Measurements from ENCODE around the gene MYO18A. TPM values are rescaled to one million over a fixed set of nuclear protein-coding genes. Genes with fewer than 3 reads are reported as not detected.
"Not testable (repeated sequence)": the region's sequence is repeated elsewhere in the genome, so short reads cannot be mapped to it uniquely, and the experiment has no call there.

Gene MYO18A
- 21.8 and 63.3 TPM in 2 replicates for total RNA-seq (2014; rRNA removed; shearing (Covaris generic))

GRCh38 chr17:29180034-29180787 lies at the start of gene MYO18A:
Gene MYO18A (minus strand): TSS chr17:29180398. CDS start chr17:29166940, 13,458 bp downstream.
- DNase-seq (ENCODE audit: low read depth), result peak; percentile 70

DNA sequence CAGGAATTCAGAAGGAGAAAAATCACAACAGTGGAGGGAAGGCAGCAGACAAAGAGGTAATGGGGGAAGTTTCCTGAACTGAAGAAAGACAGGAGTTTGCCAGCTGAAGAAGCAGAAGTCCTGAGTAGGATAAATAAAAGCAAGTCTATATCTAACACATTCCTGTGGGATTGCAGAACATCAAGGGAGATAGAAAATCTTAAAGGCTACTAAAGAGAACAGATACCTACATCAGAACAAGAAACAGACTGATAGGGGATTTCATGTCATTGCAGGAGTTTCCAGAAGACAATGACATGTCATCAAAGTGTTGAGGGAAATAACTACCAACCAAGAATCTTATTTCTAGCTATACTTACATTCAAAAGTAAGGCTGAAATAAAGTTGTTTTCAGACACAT lies 45.2 kb upstream of the MYO18A start:
- no peak for DNase-seq (ENCODE audit: low read depth)

GRCh38 chr17:29221338-29221737 lies 41.1 kb upstream of the MYO18A start:
- DNase-seq (ENCODE audit: low read depth), result not testable (repeated sequence)

- DNase-seq (ENCODE audit: low read depth), result peak; percentile 80
These were observed 39.3 kb upstream of the MYO18A start for GRCh38 chr17:29219378-29220047.

DNA sequence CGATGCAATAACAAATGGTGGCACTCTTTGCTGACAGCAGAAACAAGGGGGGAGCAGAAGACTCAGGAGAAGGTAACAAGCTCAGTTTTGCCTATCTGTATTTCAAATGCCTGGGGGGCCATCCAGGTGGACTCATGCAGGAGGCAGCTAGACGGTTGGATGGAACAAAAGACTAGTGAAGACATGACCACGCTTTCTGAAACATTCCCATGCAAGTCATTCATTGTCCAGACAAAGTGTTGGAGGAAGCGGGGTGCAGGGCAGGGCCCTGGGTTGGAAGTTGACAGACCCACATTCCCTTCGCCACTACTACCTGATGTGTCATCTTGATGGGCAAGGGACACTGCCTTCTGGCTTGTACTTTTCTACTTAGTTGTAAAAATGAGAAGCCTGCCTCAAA lies 36.7 kb upstream of the MYO18A start:
- DNase-seq (ENCODE audit: low read depth), result peak; percentile 42

GRCh38 chr17:29216181-29216580 lies 36.0 kb upstream of the MYO18A start:
- DNase-seq (ENCODE audit: low read depth), result no peak

DNA sequence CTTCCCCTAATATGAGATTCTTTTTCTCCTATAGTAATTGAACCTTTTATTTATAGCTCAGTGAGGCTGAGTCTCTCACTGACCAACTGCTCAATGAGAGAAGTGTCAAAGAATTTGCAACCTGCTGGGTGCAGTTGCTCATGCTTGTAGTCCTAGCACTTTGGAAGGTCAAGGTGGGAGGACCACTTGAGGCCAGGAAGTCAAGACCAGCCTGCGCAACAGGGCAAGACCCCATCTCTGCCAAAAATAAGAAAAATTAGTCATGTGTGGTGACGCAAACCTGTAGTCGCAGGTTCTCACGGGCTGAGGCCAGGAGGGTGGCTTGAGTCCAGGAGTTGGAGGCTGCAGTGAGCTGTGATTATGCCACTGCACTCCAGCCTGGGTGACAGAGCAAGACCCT lies 35.5 kb upstream of the MYO18A start:
- DNase-seq (ENCODE audit: low read depth), result peak; percentile 72

DNA sequence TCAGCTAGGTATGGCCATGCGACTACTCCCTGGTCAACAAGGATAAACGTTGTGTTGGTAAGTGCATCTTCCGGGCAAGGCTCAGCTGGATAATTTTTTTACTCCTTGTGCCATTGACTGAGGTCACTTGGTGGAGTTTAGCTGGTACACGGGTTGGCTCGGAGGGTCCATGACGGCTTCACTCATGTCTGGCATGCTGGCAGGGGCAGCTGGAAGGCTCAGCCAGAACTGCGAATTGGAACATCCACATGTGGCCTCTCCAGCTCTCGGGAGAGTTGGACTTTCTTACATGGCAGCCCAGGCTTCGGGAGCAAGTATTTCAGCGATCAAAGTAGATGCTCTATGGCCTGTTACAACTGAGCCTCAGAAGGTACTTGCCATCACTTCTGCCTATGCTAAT lies 35.0 kb upstream of the MYO18A start:
- DNase-seq (ENCODE audit: low read depth), result no peak

- DNase-seq (ENCODE audit: low read depth), result no peak
These were observed 34.3 kb upstream of the MYO18A start for GRCh38 chr17:29214215-29215146.

GRCh38 chr17:29212681-29213121 lies 32.5 kb upstream of the MYO18A start:
- DNase-seq (ENCODE audit: low read depth), result peak; percentile 14

GRCh38 chr17:29212094-29212631 lies 32.0 kb upstream of the MYO18A start:
- DNase-seq (ENCODE audit: low read depth), result no peak

DNA sequence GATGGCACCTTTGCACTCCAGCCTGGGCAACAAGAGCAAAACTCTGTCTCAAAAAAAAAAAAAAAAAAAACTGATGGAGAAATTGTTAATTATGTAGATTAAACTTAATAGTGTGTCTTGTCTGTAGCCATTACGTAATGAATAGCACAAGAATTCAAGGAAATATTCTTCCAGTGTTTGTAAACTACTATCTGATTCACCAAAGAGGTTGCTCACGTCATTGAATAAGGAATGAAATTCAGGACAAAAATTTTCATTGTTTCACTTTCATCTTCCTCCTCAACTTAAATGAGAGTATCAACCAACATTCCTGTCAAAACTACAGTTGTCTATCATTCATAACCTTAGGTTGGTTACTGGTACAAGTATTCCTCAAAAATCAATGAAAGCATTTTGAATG lies 30.7 kb upstream of the MYO18A start:
- peak; percentile 54 for DNase-seq (ENCODE audit: low read depth)

GRCh38 chr17:29209073-29209472 lies 28.9 kb upstream of the MYO18A start:
- DNase-seq (ENCODE audit: low read depth), result no peak

DNA sequence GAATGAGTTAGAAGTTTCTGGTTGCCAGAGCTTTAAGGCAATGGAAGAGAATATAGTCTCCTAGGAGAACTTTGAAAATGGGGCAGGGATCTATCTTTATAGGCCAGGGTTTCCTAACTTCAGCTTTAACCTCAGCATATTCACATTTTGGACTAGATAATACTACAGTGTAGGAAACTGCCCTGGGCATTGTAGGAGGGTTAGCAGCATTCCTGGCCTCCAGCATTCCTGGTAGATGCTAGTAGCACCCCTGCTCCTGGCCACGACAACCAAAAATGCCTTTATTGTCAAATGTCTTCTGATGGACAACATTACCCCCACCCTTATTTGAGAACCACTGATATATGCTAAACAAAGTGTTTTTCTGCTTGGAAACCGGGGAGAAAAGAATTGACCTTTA lies 27.8 kb upstream of the MYO18A start:
- DNase-seq (ENCODE audit: low read depth), result no peak

DNA sequence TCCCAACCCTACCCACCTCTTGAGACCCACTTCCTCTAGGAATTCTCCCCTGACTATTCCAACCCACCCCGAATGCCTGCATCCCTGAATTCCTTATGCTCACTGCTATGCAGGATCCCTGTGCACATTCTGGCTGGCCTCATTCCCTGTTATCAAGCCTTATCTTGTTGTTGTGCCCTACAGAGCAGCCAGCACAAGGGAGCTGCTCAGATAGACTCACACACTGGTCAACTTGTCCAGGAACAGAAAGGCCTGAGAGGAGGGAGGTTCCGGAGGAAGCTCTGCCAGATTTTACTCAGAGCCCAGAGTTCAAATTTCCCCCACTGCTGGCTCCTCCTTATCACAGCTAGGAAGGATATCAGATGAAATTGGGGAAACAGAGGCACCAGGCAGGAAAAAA lies 24.8 kb upstream of the MYO18A start:
- no peak for DNase-seq (ENCODE audit: low read depth)

DNA sequence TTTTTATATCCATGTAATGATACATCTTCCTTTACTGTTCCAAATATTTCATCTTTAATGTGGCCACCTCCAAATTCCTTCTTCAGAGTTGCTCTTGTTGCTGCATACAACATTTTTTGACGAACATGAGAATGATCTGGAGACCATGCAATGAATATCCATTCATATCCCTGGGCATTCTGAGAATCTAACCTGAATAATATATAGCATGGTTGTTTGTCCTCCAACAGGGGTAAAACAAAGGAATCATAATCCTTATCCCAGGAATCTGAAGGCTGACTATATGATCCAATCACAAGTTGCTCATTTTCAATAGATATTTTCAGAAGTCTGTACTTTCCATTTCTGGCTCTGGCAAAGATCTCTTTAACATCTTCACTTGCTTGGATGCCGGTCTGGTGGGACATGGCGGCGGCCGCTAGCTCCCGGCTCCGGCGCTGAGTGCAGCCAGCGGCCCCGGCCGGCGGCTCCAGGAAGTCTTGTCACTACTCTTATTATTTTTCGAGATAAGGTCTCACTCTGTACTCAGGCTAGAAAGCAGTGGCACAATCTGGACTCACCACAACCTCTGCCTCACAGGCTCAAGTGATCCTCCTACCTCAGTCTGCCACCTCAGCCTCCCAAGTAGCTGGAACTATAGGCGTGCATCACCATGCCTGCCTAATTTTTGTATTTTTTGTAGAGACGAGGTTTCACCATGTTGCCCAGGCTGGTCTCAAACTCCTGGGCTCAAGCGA lies 24.0 kb upstream of the MYO18A start:
- not testable (repeated sequence) for DNase-seq (ENCODE audit: low read depth)

GRCh38 chr17:29197516-29198272 lies 17.5 kb upstream of the MYO18A start:
- DNase-seq (ENCODE audit: low read depth), result no peak

GRCh38 chr17:29196769-29197515 lies 16.7 kb upstream of the MYO18A start:
- DNase-seq (ENCODE audit: low read depth), result no peak

- DNase-seq (ENCODE audit: low read depth), result peak; percentile 64
These were observed 15.4 kb upstream of the MYO18A start for GRCh38 chr17:29195465-29196081.

Measured in M059J (cell line).